Endodermal cell (in vitro differentiated cells): Measurements from ENCODE around the gene KCNK1. TPM values are rescaled to one million over a fixed set of nuclear protein-coding genes. Genes with fewer than 3 reads are reported as not detected.

Source experiments
- DNase-seq: peaks from one replicate; pipeline ENCODE4 v3.0.0-alpha.2; 2017
- H3K27ac ChIP-seq: 2 replicates; pipeline ENCODE4 v1.5.1; 2013; ENCODE audit warnings: mild to moderate bottlenecking, low read depth, low read length, moderate library complexity
- H3K27me3 ChIP-seq: 2 replicates; pipeline ENCODE4 v1.6.1; 2013; ENCODE audit warnings: mild to moderate bottlenecking, low read length, moderate library complexity; ENCODE audit not compliant: insufficient read depth, control insufficient read depth, poor library complexity, severe bottlenecking
- H3K36me3 ChIP-seq: 2 replicates; pipeline ENCODE4 v1.7.0; 2013; ENCODE audit warnings: mild to moderate bottlenecking, low read length, moderate library complexity; ENCODE audit not compliant: control insufficient read depth, insufficient read depth
- H3K4me1 ChIP-seq: one replicate; pipeline ENCODE4 v1.7.0; 2013; ENCODE audit warnings: low read length; ENCODE audit not compliant: control insufficient read depth, insufficient read depth
- H3K4me3 ChIP-seq: 2 replicates; pipeline ENCODE4 v1.5.1; 2013; ENCODE audit warnings: mild to moderate bottlenecking, low read length, moderate library complexity
- H3K9ac ChIP-seq: 2 replicates; pipeline ENCODE4 v1.6.1; 2013; ENCODE audit warnings: mild to moderate bottlenecking, low read length, moderate library complexity; ENCODE audit not compliant: poor library complexity, severe bottlenecking; ENCODE audit errors: extremely low read depth
- H3K9me3 ChIP-seq: 2 replicates; pipeline ENCODE4 v1.6.1; 2013; ENCODE audit warnings: mild to moderate bottlenecking, low read length, moderate library complexity; ENCODE audit not compliant: control insufficient read depth
- H3K27ac Mint-ChIP-seq: 2 replicates; pipeline ENCODE4 v1.8.0; 2020; ENCODE audit warnings: mixed read lengths
- H3K27me3 Mint-ChIP-seq: 2 replicates; pipeline ENCODE4 v1.8.0; 2021; ENCODE audit warnings: mild to moderate bottlenecking, mixed read lengths; ENCODE audit not compliant: insufficient read depth
- H3K36me3 Mint-ChIP-seq: 2 replicates; pipeline ENCODE4 v1.8.0; 2020; ENCODE audit warnings: low read depth, mixed read lengths
- H3K4me1 Mint-ChIP-seq: 2 replicates; pipeline ENCODE4 v1.8.0; 2020; ENCODE audit warnings: mixed read lengths
- H3K4me3 Mint-ChIP-seq: 2 replicates; pipeline ENCODE4 v1.8.0; 2020; ENCODE audit warnings: mild to moderate bottlenecking, moderate library complexity, mixed read lengths
- H3K9me3 Mint-ChIP-seq: 2 replicates; pipeline ENCODE4 v1.8.0; 2020; ENCODE audit warnings: mild to moderate bottlenecking, mixed read lengths
- WGBS, 2 experiments: methylation state at CpG; one replicate each; pipeline versions ENCODE4 v1.1.5 to v1.1.7; 2013; ENCODE audit warnings: missing lambda C conversion rate in 2 of 2, mixed read lengths in 1 of 2; ENCODE audit not compliant: insufficient coverage in 1 of 2, insufficient read length in 1 of 2; 5-methylcytosine and 5-hydroxymethylcytosine counted together
- total RNA-seq, 2 donors: library from RNA; stranded (reverse); fragmentation: NEBNext Ultra II Directional in 1 of 2; extraction: Animal tissue kit (Norgen Biotek cat#: 25700) in 1 of 2; gene quantifications; 2 replicates in 1 of 2; 3 replicates in 1 of 2; pipeline ENCODE4 v1.2.1, GENCODE V29; 2021
- TF ChIP-seq, protein P1 (sequence below): fragments of 200-600 bp; sonication (generic); conservative IDR thresholded peaks from 2 replicates; pipeline ENCODE4 v1.5.0; 2021; ENCODE audit warnings: antibody characterized with exemption, mild to moderate bottlenecking

KCNK1 gene
- total RNA-seq, 2 donors from 2014 or later, result 50.1 to 55.7 TPM

GRCh38 chr1:233707880-233708815 lies 94.2 kb downstream of the KCNK1 start:
- Histone ChIP-seq H3K9ac (no peak overlapping the region), H3K9me3 (peaks cover 27% of the 10 kb centered on the region), H3K36me3 (no peaks in the 10 kb centered on the region), H3K4me3 (peak overlapping the region; percentile 26), H3K4me1 (peaks cover 14% of the 10 kb centered on the region), H3K27me3 (no peaks in the 10 kb centered on the region), H3K27ac (no peak overlapping the region)
- no peaks in the 10 kb centered on the region for H3K27me3 Mint-ChIP-seq
- no peak overlapping the region for H3K4me3 Mint-ChIP-seq
- no peak for DNase-seq
- TF ChIP-seq, protein P1, sequence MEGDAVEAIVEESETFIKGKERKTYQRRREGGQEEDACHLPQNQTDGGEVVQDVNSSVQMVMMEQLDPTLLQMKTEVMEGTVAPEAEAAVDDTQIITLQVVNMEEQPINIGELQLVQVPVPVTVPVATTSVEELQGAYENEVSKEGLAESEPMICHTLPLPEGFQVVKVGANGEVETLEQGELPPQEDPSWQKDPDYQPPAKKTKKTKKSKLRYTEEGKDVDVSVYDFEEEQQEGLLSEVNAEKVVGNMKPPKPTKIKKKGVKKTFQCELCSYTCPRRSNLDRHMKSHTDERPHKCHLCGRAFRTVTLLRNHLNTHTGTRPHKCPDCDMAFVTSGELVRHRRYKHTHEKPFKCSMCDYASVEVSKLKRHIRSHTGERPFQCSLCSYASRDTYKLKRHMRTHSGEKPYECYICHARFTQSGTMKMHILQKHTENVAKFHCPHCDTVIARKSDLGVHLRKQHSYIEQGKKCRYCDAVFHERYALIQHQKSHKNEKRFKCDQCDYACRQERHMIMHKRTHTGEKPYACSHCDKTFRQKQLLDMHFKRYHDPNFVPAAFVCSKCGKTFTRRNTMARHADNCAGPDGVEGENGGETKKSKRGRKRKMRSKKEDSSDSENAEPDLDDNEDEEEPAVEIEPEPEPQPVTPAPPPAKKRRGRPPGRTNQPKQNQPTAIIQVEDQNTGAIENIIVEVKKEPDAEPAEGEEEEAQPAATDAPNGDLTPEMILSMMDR, result no peak
- H3K4me1 Mint-ChIP-seq, result peaks cover 26% of the 10 kb centered on the region
- 89 to 93% methylated on average over 5 to 6 of the region's 6 CpGs for WGBS, 2 experiments
- H3K27ac Mint-ChIP-seq, result no peak overlapping the region
- peaks cover 18% of the 10 kb centered on the region for H3K9me3 Mint-ChIP-seq
- no peaks in the 10 kb centered on the region for H3K36me3 Mint-ChIP-seq

DNA sequence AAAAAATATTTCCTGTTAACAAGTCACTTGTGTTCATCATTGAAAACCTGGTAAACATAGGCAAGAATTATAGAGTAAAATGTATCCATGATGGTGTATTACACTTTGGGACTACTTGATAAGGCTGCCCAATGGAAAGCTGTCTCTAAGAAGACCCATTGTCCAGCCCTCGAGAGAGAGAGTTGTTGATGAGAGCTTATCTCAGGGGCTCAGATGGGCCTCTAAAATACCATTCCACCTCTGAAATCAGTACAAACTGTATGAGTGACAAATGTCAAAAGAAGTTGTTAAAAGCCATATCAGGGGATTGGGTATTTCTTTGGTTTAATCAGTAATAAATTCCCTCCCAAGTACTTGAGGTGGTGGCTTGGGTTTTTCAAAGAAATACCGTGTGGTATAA lies 96.1 kb downstream of the KCNK1 start:
- H3K4me3 Mint-ChIP-seq, result no peak overlapping the region
- Histone ChIP-seq H3K27me3 (no peaks in the 10 kb centered on the region), H3K36me3 (no peaks in the 10 kb centered on the region), H3K27ac (no peak overlapping the region), H3K9me3 (peaks cover 34% of the 10 kb centered on the region), H3K4me3 (no peak overlapping the region), H3K9ac (no peak overlapping the region), H3K4me1 (peaks cover 6% of the 10 kb centered on the region)
- no peaks in the 10 kb centered on the region for H3K27me3 Mint-ChIP-seq
- 83 to 93% methylated on average over 1 to 2 of the region's 2 CpGs for WGBS, 2 experiments
- no peak overlapping the region for H3K27ac Mint-ChIP-seq
- peaks cover 15% of the 10 kb centered on the region for H3K4me1 Mint-ChIP-seq
- TF ChIP-seq, protein P1, result no peak
- H3K36me3 Mint-ChIP-seq, result no peaks in the 10 kb centered on the region
- DNase-seq, result no peak
- peaks cover 24% of the 10 kb centered on the region for H3K9me3 Mint-ChIP-seq

DNA sequence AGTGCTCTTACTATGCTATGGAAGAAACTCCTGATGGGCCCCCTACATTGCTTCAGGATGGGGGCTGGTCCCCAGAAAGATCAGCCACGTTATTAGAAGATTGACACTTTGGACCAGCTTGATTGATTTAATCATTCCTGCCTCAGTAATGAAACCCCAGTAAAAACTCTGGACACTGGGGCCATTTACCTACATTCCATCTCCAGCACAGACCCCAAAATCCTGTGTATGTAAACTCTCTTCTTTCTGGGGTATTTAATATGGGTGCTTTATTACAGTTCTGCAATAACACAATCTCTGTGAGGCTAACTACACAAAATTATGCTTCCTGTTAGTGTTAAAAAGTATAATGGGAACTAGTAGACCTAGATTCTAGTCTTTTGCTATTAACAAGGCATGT lies 96.6 kb downstream of the KCNK1 start:
- H3K27me3 ChIP-seq, result no peaks in the 10 kb centered on the region
- H3K27ac Mint-ChIP-seq, result no peak overlapping the region
- peaks cover 34% of the 10 kb centered on the region for H3K9me3 ChIP-seq
- peaks cover 6% of the 10 kb centered on the region for H3K4me1 ChIP-seq
- no peak overlapping the region for H3K4me3 ChIP-seq
- no peak overlapping the region for H3K9ac ChIP-seq
- TF ChIP-seq, protein P1, result no peak
- WGBS, 2 experiments, result 85% methylated on average over 1 of the region's 1 CpG; no CpG with 5 or more reads in 1 of the 2 experiments
- H3K27ac ChIP-seq, result no peak overlapping the region
- H3K27me3 Mint-ChIP-seq, result no peaks in the 10 kb centered on the region
- no peak overlapping the region for H3K4me3 Mint-ChIP-seq
- no peaks in the 10 kb centered on the region for H3K36me3 ChIP-seq
- peaks cover 24% of the 10 kb centered on the region for H3K9me3 Mint-ChIP-seq
- DNase-seq, result no peak
- H3K4me1 Mint-ChIP-seq, result peaks cover 11% of the 10 kb centered on the region
- no peaks in the 10 kb centered on the region for H3K36me3 Mint-ChIP-seq
